Gastroesophageal sphincter (tissue), 3 donors: ENCODE results near the gene UBA6.

Experiments used
- CTCF ChIP-seq, 4 experiments: fragments of 200-600 bp in 2 of 4; fragments of 450-650 bp in 2 of 4; sonication (generic) in 1 of 4; IDR thresholded peaks; one replicate each; pipeline ENCODE4 v1.5.1; 2017 to 2019; ENCODE audit warnings: antibody characterized with exemption in 4 of 4, mild to moderate bottlenecking in 2 of 4, moderate library complexity in 2 of 4
- EP300 ChIP-seq: sonication (generic); formaldehyde crosslinking; IDR thresholded peaks from one replicate; pipeline ENCODE4 v1.6.1; 2017; ENCODE audit warnings: antibody characterized with exemption, mild to moderate bottlenecking
- POLR2A ChIP-seq, 2 donors: fragments of 450-650 bp; IDR thresholded peaks; one replicate each; pipeline ENCODE4 v1.6.1; 2017; ENCODE audit warnings: antibody characterized with exemption in 2 of 2, mild to moderate bottlenecking in 2 of 2, moderate library complexity in 1 of 2
- POLR2AphosphoS5 ChIP-seq: sonication (generic); formaldehyde crosslinking; IDR thresholded peaks from one replicate; pipeline ENCODE4 v1.6.1; 2017; ENCODE audit warnings: antibody characterized with exemption

- no peak for TF ChIP-seq CTCF (IDR thresholded peaks at IDR 0.05)
- no peak for TF ChIP-seq POLR2A (IDR thresholded peaks at IDR 0.05)
- no peak for TF ChIP-seq POLR2AphosphoS5
- no peak for TF ChIP-seq EP300
These were observed 12.7 kb upstream of the UBA6 start for GRCh38 chr4:67713529-67714247.
